T-helper 17 cell (primary cell): ENCODE data around the gene SDK1. TPM values are rescaled to one million over a fixed set of nuclear protein-coding genes. Genes with fewer than 3 reads are reported as not detected.

Experiments used
- ATAC-seq: fragments of 150-1000 bp; cut with Tn5 transposase; 2 replicates; pipeline ENCODE4 v1.10.0; 2021; ENCODE audit warnings: mild to moderate bottlenecking, moderate library complexity
- DNase-seq, 3 donors: peaks; one replicate each; pipeline versions ENCODE4 v3.0.0 to v3.0.0-alpha.2; 2020 to 2021
- H3K9me3 ChIP-seq: one replicate; pipeline ENCODE4 v1.7.0; 2013; ENCODE audit warnings: low read length, mild to moderate bottlenecking; ENCODE audit not compliant: control insufficient read depth, poor library complexity, severe bottlenecking
- H3K27ac Mint-ChIP-seq: one replicate; pipeline ENCODE4 v1.8.0; 2022; ENCODE audit warnings: mild to moderate bottlenecking, moderate library complexity, mixed read lengths
- H3K27me3 Mint-ChIP-seq: one replicate; pipeline ENCODE4 v1.8.0; 2022; ENCODE audit warnings: mixed read lengths
- H3K36me3 Mint-ChIP-seq: one replicate; pipeline ENCODE4 v1.8.0; 2022; ENCODE audit warnings: low read depth, mixed read lengths
- H3K4me1 Mint-ChIP-seq: one replicate; pipeline ENCODE4 v1.8.0; 2022; ENCODE audit warnings: mild to moderate bottlenecking, mixed read lengths
- H3K4me3 Mint-ChIP-seq: one replicate; pipeline ENCODE4 v1.8.0; 2022; ENCODE audit warnings: mild to moderate bottlenecking, moderate library complexity, mixed read lengths
- total RNA-seq, 4 donors: library from RNA in 2 of 4; stranded (reverse) in 2 of 4; gene quantifications; one replicate each; pipeline ENCODE4 v1.2.3 and lab custom pipeline; 2022 to 2026

Gene SDK1
- total RNA-seq, 2 donors from 2014 or later = 0.12 to 0.13 TPM

DNA sequence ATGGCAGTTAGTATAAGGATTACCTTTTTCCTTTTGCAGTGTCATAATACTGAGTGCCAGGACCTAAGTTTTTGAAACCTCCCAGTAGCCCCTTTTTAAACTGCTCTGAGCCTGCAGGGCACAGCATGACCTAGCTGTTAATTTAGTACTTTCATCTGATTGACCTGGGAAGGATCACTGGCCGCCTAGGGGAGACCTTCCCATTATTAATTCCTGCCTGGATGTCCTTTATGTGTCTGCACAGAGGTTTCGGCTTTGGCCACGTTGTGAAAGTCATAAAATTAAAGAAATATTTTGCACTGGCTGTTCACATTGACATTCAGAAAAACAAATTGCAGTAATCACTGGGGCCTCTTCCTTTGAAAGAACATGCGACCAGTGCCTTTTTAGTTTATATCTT lies 290.2 kb downstream of the SDK1 start:
- no peak overlapping the region for H3K4me3 Mint-ChIP-seq
- H3K9me3 ChIP-seq = no peaks in the 10 kb centered on the region
- peaks cover 2% of the 10 kb centered on the region for H3K4me1 Mint-ChIP-seq
- DNase-seq = no peak
- peaks cover 2% of the 10 kb centered on the region for H3K36me3 Mint-ChIP-seq
- peaks cover 10% of the 10 kb centered on the region for H3K27me3 Mint-ChIP-seq
- no peak for ATAC-seq
- no peak overlapping the region for H3K27ac Mint-ChIP-seq

DNA sequence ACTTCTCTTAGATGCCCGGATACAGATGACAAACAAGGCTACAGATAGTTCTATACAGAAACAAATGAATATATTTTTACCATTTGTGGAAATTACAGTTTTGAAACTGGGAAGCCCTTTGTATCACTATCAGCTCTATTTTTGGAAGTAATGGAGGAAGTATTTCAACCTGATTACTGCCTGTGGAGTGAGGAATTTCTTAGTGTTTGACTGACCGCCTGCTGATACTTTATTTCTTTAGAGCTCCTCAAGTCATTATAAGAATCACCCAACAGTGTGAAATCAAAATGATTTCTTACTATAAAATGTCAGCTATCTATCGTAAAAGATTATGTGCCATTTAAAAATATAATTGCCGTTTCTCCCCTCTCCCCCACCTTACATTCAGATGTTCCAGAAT lies 290.9 kb downstream of the SDK1 start:
- DNase-seq (no peak), ATAC-seq (no peak)
- peaks cover 10% of the 10 kb centered on the region for H3K27me3 Mint-ChIP-seq
- peaks cover 2% of the 10 kb centered on the region for H3K36me3 Mint-ChIP-seq
- H3K4me3 Mint-ChIP-seq = no peak overlapping the region
- no peaks in the 10 kb centered on the region for H3K9me3 ChIP-seq
- H3K27ac Mint-ChIP-seq = no peak overlapping the region
- H3K4me1 Mint-ChIP-seq = peaks cover 2% of the 10 kb centered on the region

DNA sequence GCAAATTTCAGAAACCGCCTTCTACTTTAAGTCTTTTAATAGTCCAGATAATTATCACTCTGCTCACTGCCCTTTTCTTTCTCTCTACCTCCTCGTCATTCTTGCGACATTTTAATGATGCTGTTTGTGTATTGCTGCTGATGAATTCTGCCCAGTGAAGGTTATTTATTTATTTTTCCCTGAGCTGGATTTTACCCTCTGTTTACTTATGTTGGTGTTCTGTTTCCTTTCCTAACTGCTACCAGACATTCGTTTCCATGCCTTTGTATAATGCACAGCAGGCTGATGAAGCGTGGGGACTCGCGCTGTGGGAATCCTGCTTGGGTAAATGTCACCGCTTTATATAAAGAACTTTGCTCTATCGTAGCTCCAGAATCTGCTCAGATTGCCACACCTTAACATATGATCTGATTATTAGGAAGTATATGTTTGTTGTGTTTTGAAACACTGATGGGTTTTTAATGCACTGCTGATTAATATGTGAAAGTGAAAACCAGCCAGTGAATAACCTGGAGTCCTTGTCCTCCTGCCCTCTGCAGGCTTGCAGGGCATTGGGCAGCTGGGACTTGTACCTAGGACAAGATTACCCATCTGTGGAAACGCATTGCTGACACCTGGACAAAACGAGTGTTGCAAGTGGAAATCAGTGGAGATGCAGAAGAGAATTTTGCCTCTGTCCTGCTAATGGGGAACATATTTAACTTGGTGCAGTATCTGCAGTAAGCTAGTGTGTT lies 291.5 kb downstream of the SDK1 start:
- peaks cover 2% of the 10 kb centered on the region for H3K36me3 Mint-ChIP-seq
- H3K9me3 ChIP-seq = no peaks in the 10 kb centered on the region
- H3K27ac Mint-ChIP-seq = no peak overlapping the region
- ATAC-seq (no peak), DNase-seq (no peak)
- H3K27me3 Mint-ChIP-seq = peaks cover 10% of the 10 kb centered on the region
- H3K4me1 Mint-ChIP-seq = peaks cover 2% of the 10 kb centered on the region
- no peak overlapping the region for H3K4me3 Mint-ChIP-seq

DNA sequence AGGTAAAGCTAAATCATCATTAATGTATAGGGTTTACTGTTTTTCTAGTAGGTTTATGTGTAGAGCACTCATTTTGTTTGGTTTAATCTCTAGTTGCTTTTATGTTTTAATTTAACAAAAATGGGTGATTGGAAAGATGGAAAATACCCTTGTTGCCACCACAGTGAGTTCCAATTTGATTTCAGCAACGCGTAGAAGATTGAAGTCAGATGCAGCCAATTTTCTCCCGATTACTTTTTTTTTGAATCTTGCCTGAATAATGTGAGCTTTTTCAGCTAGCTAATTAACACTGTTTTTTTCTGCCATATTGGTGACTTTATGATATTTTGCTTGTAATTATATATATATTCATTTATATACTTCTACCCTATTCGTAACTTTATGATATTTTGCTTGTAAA lies 293.8 kb downstream of the SDK1 start:
- Mint-ChIP-seq H3K36me3 (no peaks in the 10 kb centered on the region), H3K27me3 (peaks cover 10% of the 10 kb centered on the region), H3K4me3 (no peak overlapping the region), H3K4me1 (peaks cover 2% of the 10 kb centered on the region), H3K27ac (no peak overlapping the region)
- DNase-seq (no peak), ATAC-seq (no peak)
- H3K9me3 ChIP-seq = no peaks in the 10 kb centered on the region

DNA sequence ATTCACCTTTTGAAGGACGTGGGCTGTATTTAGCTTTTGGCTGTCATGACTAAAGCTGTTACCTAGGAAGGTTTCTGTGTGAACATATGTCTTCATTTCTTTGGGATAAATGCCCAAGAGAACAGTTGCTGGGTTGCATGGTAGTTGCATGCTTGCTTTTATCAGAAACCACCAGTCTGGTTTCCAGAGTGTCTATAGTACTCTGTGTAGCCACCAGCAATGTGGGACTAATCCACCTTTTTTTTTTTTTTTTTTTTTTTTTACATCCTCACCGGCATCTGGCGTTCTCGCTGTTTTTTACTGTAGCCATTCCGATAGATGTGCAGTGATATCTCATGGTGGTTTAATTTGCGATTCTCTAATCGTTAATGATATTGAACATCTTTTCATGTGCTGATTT lies 297.8 kb downstream of the SDK1 start:
- DNase-seq = no peak
- Mint-ChIP-seq H3K36me3 (no peaks in the 10 kb centered on the region), H3K4me3 (no peak overlapping the region), H3K27me3 (peaks cover 4% of the 10 kb centered on the region), H3K27ac (no peak overlapping the region), H3K4me1 (no peaks in the 10 kb centered on the region)
- H3K9me3 ChIP-seq = no peaks in the 10 kb centered on the region
- ATAC-seq = no peak

DNA sequence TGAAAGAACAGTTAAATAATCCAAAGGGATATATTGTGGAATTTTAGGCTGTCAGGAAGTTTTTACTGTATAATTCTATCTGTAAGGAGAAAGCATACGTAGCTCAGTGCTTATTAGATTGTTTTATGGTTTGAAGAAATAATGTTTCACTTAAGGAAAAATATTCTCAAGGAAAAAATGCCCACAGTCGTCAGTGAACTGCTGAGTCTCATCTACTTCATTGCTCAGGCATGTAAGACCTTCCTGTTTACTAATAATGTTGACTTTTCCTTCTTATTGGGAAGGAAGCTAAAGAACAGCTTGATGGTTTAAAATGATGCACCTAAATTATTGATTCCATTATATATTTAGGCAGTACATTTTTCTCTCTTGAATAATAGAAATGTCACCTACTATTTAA lies 304.2 kb downstream of the SDK1 start:
- Mint-ChIP-seq H3K4me3 (no peak overlapping the region), H3K27me3 (peaks cover 14% of the 10 kb centered on the region), H3K4me1 (no peaks in the 10 kb centered on the region), H3K36me3 (no peaks in the 10 kb centered on the region), H3K27ac (no peak overlapping the region)
- DNase-seq (no peak), ATAC-seq (no peak)
- no peaks in the 10 kb centered on the region for H3K9me3 ChIP-seq

DNA sequence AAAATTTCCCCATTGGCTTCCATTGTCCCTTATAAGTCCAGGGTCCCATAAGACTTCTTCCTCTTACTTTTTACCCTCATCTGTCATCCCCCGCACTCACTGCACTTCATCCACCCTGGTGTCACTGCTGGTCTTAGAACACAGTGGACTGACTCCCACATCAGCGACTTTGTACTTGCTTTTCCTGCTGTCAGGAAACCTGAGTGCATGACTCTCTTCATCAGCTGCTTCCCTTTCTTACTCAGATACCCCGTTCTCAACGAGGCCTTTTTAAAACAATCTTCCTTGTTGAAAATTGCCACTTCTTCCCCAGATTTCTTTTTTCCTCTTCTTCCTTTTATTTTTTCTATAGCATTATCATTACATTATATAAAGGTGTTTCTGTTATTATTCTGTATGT lies 305.4 kb downstream of the SDK1 start:
- no peaks in the 10 kb centered on the region for H3K9me3 ChIP-seq
- Mint-ChIP-seq H3K4me1 (no peaks in the 10 kb centered on the region), H3K36me3 (peaks cover 2% of the 10 kb centered on the region), H3K27me3 (peaks cover 25% of the 10 kb centered on the region), H3K27ac (no peak overlapping the region), H3K4me3 (no peak overlapping the region)
- ATAC-seq (no peak), DNase-seq (no peak)

DNA sequence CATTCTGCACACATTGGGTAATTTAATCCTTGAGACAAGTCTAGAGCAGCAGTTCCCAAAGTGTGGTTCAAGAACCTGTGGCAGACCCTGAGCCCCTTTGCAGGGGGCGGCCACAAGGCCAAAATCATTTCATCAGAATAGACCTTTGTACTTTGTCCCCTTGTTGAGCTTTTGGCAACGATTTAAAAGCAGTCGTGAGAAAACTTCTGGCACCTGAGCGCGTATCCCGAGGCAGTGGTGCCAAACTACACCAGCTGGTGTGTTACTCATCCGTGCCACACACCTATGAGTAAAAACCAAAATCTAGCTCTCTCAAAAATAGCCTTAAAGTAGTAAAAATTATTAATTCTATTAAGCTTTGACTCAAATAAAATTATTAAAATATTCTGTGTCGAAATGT lies 306.8 kb downstream of the SDK1 start:
- H3K4me3 Mint-ChIP-seq = no peak overlapping the region
- H3K27me3 Mint-ChIP-seq = peaks cover 34% of the 10 kb centered on the region
- peaks cover 2% of the 10 kb centered on the region for H3K36me3 Mint-ChIP-seq
- H3K27ac Mint-ChIP-seq = no peak overlapping the region
- no peaks in the 10 kb centered on the region for H3K9me3 ChIP-seq
- ATAC-seq (no peak), DNase-seq (no peak)
- no peaks in the 10 kb centered on the region for H3K4me1 Mint-ChIP-seq

DNA sequence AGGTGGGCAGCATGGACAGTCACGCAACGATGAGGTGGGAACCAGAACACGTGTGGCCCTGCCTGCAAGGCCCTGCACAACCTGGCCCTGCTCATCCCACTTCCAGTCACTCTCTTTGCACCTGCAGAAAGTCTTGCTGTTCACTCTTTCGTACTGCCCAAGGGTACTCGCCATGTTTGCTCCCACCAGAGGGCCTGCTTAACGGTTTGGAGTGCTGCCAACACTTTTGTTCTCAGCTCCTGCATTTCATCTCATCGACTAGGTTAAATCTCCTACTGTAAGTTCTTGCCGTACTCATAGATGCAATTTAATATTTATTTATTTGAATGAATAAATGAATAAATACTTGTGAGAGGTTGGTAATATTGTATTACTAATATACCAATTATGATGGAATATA lies 315.3 kb downstream of the SDK1 start:
- no peak for DNase-seq
- H3K4me1 Mint-ChIP-seq = no peaks in the 10 kb centered on the region
- no peak for ATAC-seq
- no peaks in the 10 kb centered on the region for H3K9me3 ChIP-seq
- peaks cover 27% of the 10 kb centered on the region for H3K27me3 Mint-ChIP-seq
- H3K36me3 Mint-ChIP-seq = peaks cover 3% of the 10 kb centered on the region
- H3K4me3 Mint-ChIP-seq = no peak overlapping the region
- H3K27ac Mint-ChIP-seq = no peak overlapping the region

DNA sequence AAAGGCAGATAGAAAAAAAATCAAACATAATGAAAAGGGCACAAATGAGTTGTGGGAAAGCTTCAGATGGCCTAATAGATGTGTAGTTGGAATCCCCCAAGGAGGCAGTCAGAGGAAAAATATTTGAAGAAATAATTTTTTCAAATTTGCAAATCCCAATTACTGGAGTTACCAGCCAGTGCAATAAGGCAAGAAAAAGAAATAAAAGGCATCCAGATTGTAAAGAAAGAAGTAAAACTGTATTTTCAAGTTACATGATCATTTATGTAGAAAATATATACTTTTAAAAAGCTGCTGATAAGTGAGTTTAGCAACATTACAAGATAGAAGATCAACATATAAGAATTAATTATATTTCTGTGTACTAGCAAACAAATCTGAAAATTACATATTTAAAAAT lies 329.0 kb downstream of the SDK1 start:
- ATAC-seq (no peak), DNase-seq (no peak)
- Mint-ChIP-seq H3K27me3 (peaks cover 11% of the 10 kb centered on the region), H3K4me1 (no peaks in the 10 kb centered on the region), H3K4me3 (no peak overlapping the region), H3K36me3 (no peaks in the 10 kb centered on the region), H3K27ac (no peak overlapping the region)
- H3K9me3 ChIP-seq = peaks cover 4% of the 10 kb centered on the region

DNA sequence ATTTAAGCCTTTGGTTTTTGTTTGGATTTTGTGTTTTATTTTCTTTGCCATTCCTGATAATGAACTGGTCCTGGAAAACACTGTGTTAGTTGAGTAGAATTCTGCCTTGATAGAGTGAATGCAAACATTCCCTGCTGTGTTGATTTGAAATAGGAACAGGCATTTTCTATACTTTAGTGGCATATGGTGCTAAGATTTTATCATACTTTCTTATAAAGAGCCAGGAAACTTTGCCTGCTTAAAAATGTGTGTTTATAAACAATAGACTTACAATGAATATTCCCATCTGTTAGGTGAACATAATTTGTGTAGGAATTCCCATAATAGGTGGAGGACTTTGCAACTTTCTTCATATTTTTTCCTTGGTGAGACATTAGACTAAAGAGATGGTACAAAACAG lies 333.3 kb downstream of the SDK1 start:
- no peak overlapping the region for H3K27ac Mint-ChIP-seq
- H3K36me3 Mint-ChIP-seq = peaks cover 4% of the 10 kb centered on the region
- H3K27me3 Mint-ChIP-seq = peaks cover 39% of the 10 kb centered on the region
- no peak for DNase-seq
- no peak for ATAC-seq
- peaks cover 4% of the 10 kb centered on the region for H3K9me3 ChIP-seq
- H3K4me3 Mint-ChIP-seq = no peak overlapping the region
- H3K4me1 Mint-ChIP-seq = no peaks in the 10 kb centered on the region

DNA sequence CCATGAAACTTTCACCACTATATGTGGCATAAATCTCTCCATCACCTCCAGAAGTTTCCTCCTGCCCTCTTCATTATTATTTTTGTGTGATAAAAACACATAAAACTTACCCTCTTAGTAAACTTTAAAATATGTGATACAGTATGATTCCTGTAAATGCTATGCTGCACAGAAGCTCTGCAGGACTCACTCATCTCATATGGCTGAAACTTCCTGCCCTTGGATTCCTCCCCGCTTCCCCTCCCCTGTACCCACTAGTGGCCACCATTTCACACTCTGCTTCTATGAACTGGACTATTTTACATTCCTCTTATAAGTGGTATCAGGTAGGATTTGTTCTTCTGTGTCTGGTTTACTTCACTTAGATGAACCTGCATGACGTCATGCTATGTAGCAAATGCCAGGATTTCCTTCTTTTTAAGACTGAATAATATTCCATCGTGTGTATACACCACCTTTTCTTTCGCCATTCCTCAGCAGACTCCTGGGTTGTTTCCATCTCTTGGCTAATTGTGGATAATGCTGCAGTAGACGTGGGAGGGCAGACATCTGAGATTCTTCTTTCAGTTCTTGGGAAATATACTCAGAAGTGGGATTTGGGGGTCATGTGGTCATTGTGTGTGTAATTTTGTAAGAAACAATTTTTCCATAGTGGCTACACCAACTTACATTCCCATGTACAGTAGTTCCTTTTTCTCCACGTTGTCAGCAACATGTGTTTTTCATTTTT lies 335.2 kb downstream of the SDK1 start:
- ATAC-seq (no peak), DNase-seq (no peak)
- Mint-ChIP-seq H3K4me3 (no peak overlapping the region), H3K27ac (no peak overlapping the region), H3K27me3 (peaks cover 40% of the 10 kb centered on the region), H3K36me3 (peaks cover 4% of the 10 kb centered on the region), H3K4me1 (no peaks in the 10 kb centered on the region)
- no peaks in the 10 kb centered on the region for H3K9me3 ChIP-seq

DNA sequence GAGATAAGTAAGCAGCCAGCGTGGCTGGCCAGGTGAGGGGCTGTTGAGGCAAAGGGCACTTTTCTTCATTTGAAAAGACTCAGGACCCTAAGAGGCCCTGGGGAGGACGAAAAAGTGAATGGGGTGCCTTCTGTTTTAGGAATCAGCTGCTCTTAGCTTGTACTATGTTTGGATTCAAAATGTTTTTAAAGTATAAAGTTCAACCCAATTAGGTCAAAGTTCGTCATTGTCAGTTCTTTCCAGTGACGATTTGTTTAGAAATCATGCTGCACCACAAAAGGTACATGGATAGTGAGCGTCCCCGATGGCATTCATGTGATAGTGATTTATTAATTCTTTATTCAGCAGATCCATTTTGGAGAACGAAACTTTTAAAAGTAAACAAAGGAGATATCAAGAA lies 338.2 kb downstream of the SDK1 start:
- peaks cover 49% of the 10 kb centered on the region for H3K27me3 Mint-ChIP-seq
- no peaks in the 10 kb centered on the region for H3K4me1 Mint-ChIP-seq
- H3K4me3 Mint-ChIP-seq = no peak overlapping the region
- H3K9me3 ChIP-seq = no peaks in the 10 kb centered on the region
- peaks cover 4% of the 10 kb centered on the region for H3K36me3 Mint-ChIP-seq
- no peak overlapping the region for H3K27ac Mint-ChIP-seq
- no peak for DNase-seq
- no peak for ATAC-seq

DNA sequence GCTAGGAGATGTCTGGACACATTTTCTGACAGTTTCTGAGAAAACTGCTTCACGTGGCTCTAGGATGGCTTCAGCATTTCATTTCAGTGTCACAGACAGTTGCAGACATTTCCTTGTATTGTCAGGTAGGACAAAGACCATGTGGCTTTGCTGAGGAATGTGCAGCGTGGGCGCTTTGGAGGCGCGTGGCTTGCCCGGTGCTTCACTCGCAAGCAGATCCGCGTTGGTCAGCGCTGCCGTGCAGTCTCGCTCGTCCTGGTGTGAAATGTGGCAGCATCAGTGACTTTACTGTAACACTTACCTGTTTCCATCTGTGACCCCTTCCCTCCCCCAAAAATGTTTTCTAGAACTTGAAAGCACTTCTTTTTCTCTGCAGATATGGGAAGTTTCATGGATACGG lies 340.5 kb downstream of the SDK1 start:
- Mint-ChIP-seq H3K4me1 (no peaks in the 10 kb centered on the region), H3K27ac (no peak overlapping the region), H3K27me3 (peaks cover 31% of the 10 kb centered on the region), H3K4me3 (no peak overlapping the region), H3K36me3 (no peaks in the 10 kb centered on the region)
- ATAC-seq (no peak), DNase-seq (no peak)
- H3K9me3 ChIP-seq = no peaks in the 10 kb centered on the region
